ENCODE results near the gene DIAPH3. TPM values are rescaled to one million over a fixed set of nuclear protein-coding genes. Genes with fewer than 3 reads are reported as not detected.

Gene DIAPH3
- total RNA-seq, 1 experiment from 2014 or later = 27.6 TPM

- ChIA-PET CTCF (no interaction called here), POLR2A (no interaction called here)
- H3K36me3 Mint-ChIP-seq = peaks cover 6% of the 10 kb centered on the region
- peaks cover 28% of the 10 kb centered on the region for H3K4me1 Mint-ChIP-seq
- no peaks in the 10 kb centered on the region; the same call in 1 of the 2 replicates for H3K27me3 Mint-ChIP-seq (ENCODE audit: low read depth)
- peaks cover 19% of the 10 kb centered on the region for H3K9me3 Mint-ChIP-seq
- H3K27ac Mint-ChIP-seq = no peak overlapping the region
- no peak for DNase-seq (ENCODE audit: low spot score)
- H3K4me3 Mint-ChIP-seq = no peak overlapping the region
- no peak for ATAC-seq
- TF ChIP-seq NR2C2 (CRISPR knock-in tag; IDR thresholded peaks at IDR 0.05) = no peak
- TF ChIP-seq ETV6 (CRISPR knock-in tag; IDR thresholded peaks at IDR 0.05) = no peak
- no peak for TF ChIP-seq TP53 (CRISPR knock-in tag; IDR thresholded peaks at IDR 0.05)
- TF ChIP-seq FOXJ3 (CRISPR knock-in tag; IDR thresholded peaks at IDR 0.05; ENCODE audit: borderline replicate concordance) = no peak
- no peak for TF ChIP-seq KAT7 (CRISPR knock-in tag; IDR thresholded peaks at IDR 0.05; ENCODE audit: borderline replicate concordance)
- TF ChIP-seq RORB (CRISPR knock-in tag; IDR thresholded peaks at IDR 0.05) = no peak
- TF ChIP-seq, protein P1, sequence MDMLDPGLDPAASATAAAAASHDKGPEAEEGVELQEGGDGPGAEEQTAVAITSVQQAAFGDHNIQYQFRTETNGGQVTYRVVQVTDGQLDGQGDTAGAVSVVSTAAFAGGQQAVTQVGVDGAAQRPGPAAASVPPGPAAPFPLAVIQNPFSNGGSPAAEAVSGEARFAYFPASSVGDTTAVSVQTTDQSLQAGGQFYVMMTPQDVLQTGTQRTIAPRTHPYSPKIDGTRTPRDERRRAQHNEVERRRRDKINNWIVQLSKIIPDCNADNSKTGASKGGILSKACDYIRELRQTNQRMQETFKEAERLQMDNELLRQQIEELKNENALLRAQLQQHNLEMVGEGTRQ (CRISPR knock-in tag; IDR thresholded peaks at IDR 0.05) = no peak
- TF ChIP-seq ZNF121 (CRISPR knock-in tag; IDR thresholded peaks at IDR 0.05) = no peak
- no peak for TF ChIP-seq JAZF1 (CRISPR knock-in tag; IDR thresholded peaks at IDR 0.05)
- TF ChIP-seq NFYB (CRISPR knock-in tag; conservative IDR thresholded peaks at IDR 0.05; ENCODE audit: low read depth) = no peak
- TF ChIP-seq, protein P2, sequence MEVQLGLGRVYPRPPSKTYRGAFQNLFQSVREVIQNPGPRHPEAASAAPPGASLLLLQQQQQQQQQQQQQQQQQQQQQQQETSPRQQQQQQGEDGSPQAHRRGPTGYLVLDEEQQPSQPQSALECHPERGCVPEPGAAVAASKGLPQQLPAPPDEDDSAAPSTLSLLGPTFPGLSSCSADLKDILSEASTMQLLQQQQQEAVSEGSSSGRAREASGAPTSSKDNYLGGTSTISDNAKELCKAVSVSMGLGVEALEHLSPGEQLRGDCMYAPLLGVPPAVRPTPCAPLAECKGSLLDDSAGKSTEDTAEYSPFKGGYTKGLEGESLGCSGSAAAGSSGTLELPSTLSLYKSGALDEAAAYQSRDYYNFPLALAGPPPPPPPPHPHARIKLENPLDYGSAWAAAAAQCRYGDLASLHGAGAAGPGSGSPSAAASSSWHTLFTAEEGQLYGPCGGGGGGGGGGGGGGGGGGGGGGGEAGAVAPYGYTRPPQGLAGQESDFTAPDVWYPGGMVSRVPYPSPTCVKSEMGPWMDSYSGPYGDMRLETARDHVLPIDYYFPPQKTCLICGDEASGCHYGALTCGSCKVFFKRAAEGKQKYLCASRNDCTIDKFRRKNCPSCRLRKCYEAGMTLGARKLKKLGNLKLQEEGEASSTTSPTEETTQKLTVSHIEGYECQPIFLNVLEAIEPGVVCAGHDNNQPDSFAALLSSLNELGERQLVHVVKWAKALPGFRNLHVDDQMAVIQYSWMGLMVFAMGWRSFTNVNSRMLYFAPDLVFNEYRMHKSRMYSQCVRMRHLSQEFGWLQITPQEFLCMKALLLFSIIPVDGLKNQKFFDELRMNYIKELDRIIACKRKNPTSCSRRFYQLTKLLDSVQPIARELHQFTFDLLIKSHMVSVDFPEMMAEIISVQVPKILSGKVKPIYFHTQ (CRISPR knock-in tag; IDR thresholded peaks at IDR 0.05) = no peak
- no peak for TF ChIP-seq MXD4 (CRISPR knock-in tag; IDR thresholded peaks at IDR 0.05; ENCODE audit: borderline replicate concordance)
- TF ChIP-seq, protein P3, sequence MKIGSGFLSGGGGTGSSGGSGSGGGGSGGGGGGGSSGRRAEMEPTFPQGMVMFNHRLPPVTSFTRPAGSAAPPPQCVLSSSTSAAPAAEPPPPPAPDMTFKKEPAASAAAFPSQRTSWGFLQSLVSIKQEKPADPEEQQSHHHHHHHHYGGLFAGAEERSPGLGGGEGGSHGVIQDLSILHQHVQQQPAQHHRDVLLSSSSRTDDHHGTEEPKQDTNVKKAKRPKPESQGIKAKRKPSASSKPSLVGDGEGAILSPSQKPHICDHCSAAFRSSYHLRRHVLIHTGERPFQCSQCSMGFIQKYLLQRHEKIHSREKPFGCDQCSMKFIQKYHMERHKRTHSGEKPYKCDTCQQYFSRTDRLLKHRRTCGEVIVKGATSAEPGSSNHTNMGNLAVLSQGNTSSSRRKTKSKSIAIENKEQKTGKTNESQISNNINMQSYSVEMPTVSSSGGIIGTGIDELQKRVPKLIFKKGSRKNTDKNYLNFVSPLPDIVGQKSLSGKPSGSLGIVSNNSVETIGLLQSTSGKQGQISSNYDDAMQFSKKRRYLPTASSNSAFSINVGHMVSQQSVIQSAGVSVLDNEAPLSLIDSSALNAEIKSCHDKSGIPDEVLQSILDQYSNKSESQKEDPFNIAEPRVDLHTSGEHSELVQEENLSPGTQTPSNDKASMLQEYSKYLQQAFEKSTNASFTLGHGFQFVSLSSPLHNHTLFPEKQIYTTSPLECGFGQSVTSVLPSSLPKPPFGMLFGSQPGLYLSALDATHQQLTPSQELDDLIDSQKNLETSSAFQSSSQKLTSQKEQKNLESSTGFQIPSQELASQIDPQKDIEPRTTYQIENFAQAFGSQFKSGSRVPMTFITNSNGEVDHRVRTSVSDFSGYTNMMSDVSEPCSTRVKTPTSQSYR (CRISPR knock-in tag; IDR thresholded peaks at IDR 0.05) = no peak
- no peak for TF ChIP-seq NR1H2 (CRISPR knock-in tag; IDR thresholded peaks at IDR 0.05)
- TF ChIP-seq ZNF532 (CRISPR knock-in tag; IDR thresholded peaks at IDR 0.05; ENCODE audit: borderline replicate concordance) = no peak
- TF ChIP-seq CTCF (IDR thresholded peaks at IDR 0.05) = no peak
- TF ChIP-seq HMGA2 (CRISPR knock-in tag; IDR thresholded peaks at IDR 0.05) = no peak
Observed at GRCh38 chr13:59625111-59625510, 538.6 kb downstream of the DIAPH3 start.

All from WTC11 (cell line).